SJSA1 (cell line): Measurements from ENCODE around the gene SIGLEC1. TPM values are rescaled to one million over a fixed set of nuclear protein-coding genes. Genes with fewer than 3 reads are reported as not detected.

ENCODE experiments used
- DNase-seq, 2 experiments: peaks; one replicate each; pipeline ENCODE4 v3.0.0-alpha.2; 2015 to 2020; ENCODE audit warnings: low spot score in 2 of 2, low read depth in 1 of 2
- H3K27ac ChIP-seq: fragments of 250-450 bp; sonication (Bioruptor Pico); 2 replicates; pipeline ENCODE4 v1.5.1; 2020; ENCODE audit warnings: mild to moderate bottlenecking, moderate library complexity
- H3K27me3 ChIP-seq: fragments of 250-450 bp; sonication (Bioruptor Pico); replicated peaks from 2 replicates; pipeline ENCODE4 v1.5.1; 2020; ENCODE audit warnings: mild to moderate bottlenecking, moderate library complexity
- H3K36me3 ChIP-seq: fragments of 250-450 bp; sonication (Bioruptor Pico); 2 replicates; pipeline ENCODE4 v1.5.1; 2020; ENCODE audit warnings: mild to moderate bottlenecking
- H3K4me1 ChIP-seq: fragments of 250-450 bp; sonication (Bioruptor Pico); replicated peaks from 2 replicates; pipeline ENCODE4 v1.6.1; 2021; ENCODE audit warnings: mild to moderate bottlenecking
- H3K4me3 ChIP-seq: fragments of 250-450 bp; sonication (Bioruptor Pico); 2 replicates; pipeline ENCODE4 v1.5.1; 2020; ENCODE audit warnings: mild to moderate bottlenecking
- H3K9me3 ChIP-seq: fragments of 250-450 bp; sonication (Bioruptor Pico); replicated peaks from 2 replicates; pipeline ENCODE4 v1.5.1; 2020; ENCODE audit warnings: mild to moderate bottlenecking
- total RNA-seq: library from RNA; depleted of rRNA; stranded (reverse); fragments of >200 nt; shearing (Covaris generic); gene quantifications from 2 replicates; pipeline ENCODE4 v1.2.3, GENCODE V29; 2014

Gene SIGLEC1
- total RNA-seq, 1 experiment from 2014 or later = not detected

DNA sequence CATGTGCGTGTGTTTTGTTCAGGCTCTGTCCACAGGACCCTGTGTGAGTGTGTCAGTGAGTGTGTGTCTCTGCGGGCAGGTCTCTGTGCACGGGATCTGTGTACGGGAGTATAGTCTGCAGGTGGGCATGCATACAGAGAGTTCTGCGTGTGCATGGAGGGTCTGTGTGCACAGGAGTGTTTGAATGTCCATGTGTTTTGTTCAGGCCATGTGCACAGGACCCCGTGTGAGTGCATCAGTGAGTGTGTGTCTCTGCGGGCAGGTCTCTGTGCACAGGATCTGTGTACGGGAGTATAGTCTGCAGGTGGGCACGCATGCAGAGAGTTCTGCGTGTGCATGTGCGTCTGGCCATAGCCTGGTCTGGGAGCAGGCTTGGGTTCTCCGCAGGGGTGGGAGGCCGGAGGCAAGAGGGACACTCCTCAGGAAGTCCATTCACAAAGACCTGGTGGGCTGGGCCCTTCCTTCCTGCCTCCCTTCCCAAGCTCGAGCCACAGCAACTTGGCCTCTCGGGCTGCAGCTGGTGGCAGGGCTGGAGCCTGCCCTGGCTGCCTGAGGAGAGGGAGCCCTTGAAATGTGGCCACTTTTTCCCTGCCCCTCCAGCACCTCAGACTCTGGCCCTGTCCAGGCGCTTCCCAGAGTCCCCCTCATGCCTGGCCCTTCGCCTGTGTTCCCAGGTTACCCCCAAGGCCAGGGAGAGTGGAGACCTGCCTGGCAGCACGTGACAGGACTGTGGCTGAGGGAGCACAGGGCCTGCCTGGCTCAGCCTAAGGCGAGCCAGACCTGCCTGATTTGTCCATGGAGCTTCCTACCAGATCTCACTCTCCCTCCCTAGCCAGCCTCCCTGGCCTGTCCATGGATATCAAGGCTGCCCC is 26.9 kb upstream of the SIGLEC1 start:
- Histone ChIP-seq H3K9me3 (no peaks in the 10 kb centered on the region), H3K36me3 (no peaks in the 10 kb centered on the region), H3K4me1 (no peaks in the 10 kb centered on the region), H3K4me3 (no peak overlapping the region), H3K27me3 (0 out of 2 replicates have a peak, but pooled peaks cover 4% of the 10 kb centered on the region), H3K27ac (no peak overlapping the region)
- no peak for DNase-seq

- Histone ChIP-seq H3K9me3 (no peaks in the 10 kb centered on the region), H3K4me3 (no peak overlapping the region), H3K27ac (no peak overlapping the region), H3K36me3 (no peaks in the 10 kb centered on the region), H3K4me1 (no peaks in the 10 kb centered on the region), H3K27me3 (peaks cover 1% of the 10 kb centered on the region; the same call in 1 of the 2 replicates)
- DNase-seq = no peak
These were observed 26.0 kb upstream of the SIGLEC1 start for GRCh38 chr20:3738111-3739053.

DNA sequence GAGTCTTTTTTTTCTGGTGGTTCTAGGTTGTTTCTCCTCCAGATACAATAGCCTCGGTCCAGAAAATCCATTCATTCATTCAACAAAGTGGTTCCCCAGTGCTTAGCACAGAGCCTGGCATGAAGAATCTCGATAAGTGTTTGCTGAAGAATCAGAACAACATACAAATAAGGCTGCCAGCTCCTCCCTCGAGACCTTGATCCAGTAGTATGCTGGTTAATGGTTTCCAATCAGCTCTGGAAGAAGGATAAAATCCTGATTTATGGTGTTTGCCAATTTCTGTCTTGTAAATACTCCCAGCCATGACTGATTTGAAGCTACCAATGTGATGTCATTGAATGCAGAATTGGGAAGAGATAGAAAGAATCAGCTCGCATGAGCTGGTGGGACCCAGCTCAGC is 23.4 kb upstream of the SIGLEC1 start:
- peaks cover 17% of the 10 kb centered on the region for H3K27me3 ChIP-seq
- H3K9me3 ChIP-seq = no peaks in the 10 kb centered on the region
- H3K27ac ChIP-seq = no peak overlapping the region
- DNase-seq = no peak
- no peak overlapping the region for H3K4me3 ChIP-seq
- H3K4me1 ChIP-seq = no peaks in the 10 kb centered on the region
- no peaks in the 10 kb centered on the region for H3K36me3 ChIP-seq

DNA sequence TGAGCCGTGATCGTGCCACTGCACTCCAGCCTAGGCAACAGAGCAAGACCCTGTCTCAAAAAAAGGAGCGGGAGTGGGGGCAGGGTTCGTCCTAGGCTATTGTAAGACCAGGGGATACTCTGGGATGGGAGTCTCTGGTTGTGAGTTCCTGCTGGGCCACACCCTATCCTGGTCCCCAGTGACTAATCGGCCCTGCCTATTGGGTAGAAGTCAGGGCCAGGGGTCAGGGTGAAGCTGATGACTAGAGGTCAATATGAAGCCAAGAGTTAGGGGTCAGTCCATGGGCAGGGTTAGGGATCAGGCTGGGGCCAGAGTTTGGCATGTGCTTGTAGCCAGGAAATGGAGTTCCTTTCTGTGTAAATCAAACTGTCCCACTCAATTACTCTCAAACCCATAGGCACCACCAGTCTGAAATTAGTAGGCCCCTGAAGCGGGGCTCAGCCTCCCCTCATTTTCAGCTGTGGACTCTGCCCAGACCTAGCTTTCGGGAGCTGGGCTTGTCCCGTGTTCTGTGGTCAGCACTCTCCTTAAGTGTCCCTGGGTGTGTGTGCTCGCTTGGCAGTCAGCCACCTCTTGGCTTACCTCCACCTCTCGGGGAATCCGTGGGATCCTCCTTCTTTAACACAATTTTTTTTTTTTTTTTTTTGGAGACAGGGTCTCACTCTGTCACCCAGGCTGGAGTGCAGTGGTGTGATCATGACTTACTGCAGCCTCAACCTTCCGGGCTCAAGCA is 21.9 kb upstream of the SIGLEC1 start:
- H3K27me3 ChIP-seq = peaks cover 19% of the 10 kb centered on the region
- no peaks in the 10 kb centered on the region for H3K36me3 ChIP-seq
- no peak for DNase-seq
- H3K4me1 ChIP-seq = no peaks in the 10 kb centered on the region
- H3K4me3 ChIP-seq = no peak overlapping the region
- H3K27ac ChIP-seq = no peak overlapping the region
- H3K9me3 ChIP-seq = no peaks in the 10 kb centered on the region

GRCh38 chr20:3733119-3733995 is 21.0 kb upstream of the SIGLEC1 start:
- H3K27me3 ChIP-seq = peaks cover 22% of the 10 kb centered on the region
- no peaks in the 10 kb centered on the region for H3K4me1 ChIP-seq

GRCh38 chr20:3732327-3733118 is 20.1 kb upstream of the SIGLEC1 start, which contains the start of gene HSPA12B:
HSPA12B (plus strand) TSS chr20:3732685; CDS start chr20:3738675, 5,990 bp downstream.
- Histone ChIP-seq H3K27me3 (peaks cover 29% of the 10 kb centered on the region), H3K4me3 (no peak within 1 kb of the TSS), H3K27ac (no peak within 1 kb of the TSS)

More at GRCh38 chr20:3733119-3733995, 21.0 kb upstream of the SIGLEC1 start:
- no peak overlapping the region for H3K27ac ChIP-seq
- H3K9me3 ChIP-seq = no peaks in the 10 kb centered on the region
- H3K4me3 ChIP-seq = no peak overlapping the region
- no peaks in the 10 kb centered on the region for H3K36me3 ChIP-seq
- no peak for DNase-seq

DNA sequence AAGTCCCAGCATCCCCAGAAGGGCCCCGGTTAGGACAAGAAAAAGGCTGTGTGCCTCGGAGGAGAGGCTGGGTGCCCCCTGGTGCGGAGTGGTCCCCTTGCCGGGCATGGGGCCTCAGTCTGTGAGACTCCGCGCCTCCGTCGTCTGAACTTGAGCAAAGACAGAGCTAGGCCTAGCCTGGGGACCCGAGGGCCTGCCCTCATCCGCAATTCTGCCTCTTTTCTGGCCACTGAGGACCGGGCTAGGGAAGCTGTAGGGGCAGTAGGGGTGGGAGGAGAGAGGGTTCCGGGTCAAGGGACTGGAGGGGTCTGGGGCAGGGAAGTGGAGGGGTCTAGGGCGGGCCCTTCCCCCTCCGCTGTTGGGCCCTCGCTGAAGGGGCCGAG is 19.5 kb upstream of the SIGLEC1 start:
- Histone ChIP-seq H3K9me3 (no peaks in the 10 kb centered on the region), H3K27me3 (peaks cover 34% of the 10 kb centered on the region), H3K27ac (no peak overlapping the region), H3K36me3 (no peaks in the 10 kb centered on the region), H3K4me1 (peaks cover 6% of the 10 kb centered on the region; the same call in 1 of the 2 replicates), H3K4me3 (no peak overlapping the region)
- no peak for DNase-seq

More at GRCh38 chr20:3732327-3733118, 20.1 kb upstream of the SIGLEC1 start, which contains the start of gene HSPA12B:
- DNase-seq = no peak
- Histone ChIP-seq H3K36me3 (no peaks in the 10 kb centered on the region), H3K9me3 (no peaks in the 10 kb centered on the region), H3K4me1 (peaks cover 3% of the 10 kb centered on the region; the same call in 1 of the 2 replicates)

- H3K36me3 ChIP-seq = no peaks in the 10 kb centered on the region
- no peak for DNase-seq
- no peaks in the 10 kb centered on the region for H3K9me3 ChIP-seq
- no peak overlapping the region for H3K27ac ChIP-seq
- no peak overlapping the region for H3K4me3 ChIP-seq
- H3K4me1 ChIP-seq = peaks cover 6% of the 10 kb centered on the region; the same call in 1 of the 2 replicates
- H3K27me3 ChIP-seq = peaks cover 40% of the 10 kb centered on the region
These were observed 18.6 kb upstream of the SIGLEC1 start for GRCh38 chr20:3730803-3731672.

DNA sequence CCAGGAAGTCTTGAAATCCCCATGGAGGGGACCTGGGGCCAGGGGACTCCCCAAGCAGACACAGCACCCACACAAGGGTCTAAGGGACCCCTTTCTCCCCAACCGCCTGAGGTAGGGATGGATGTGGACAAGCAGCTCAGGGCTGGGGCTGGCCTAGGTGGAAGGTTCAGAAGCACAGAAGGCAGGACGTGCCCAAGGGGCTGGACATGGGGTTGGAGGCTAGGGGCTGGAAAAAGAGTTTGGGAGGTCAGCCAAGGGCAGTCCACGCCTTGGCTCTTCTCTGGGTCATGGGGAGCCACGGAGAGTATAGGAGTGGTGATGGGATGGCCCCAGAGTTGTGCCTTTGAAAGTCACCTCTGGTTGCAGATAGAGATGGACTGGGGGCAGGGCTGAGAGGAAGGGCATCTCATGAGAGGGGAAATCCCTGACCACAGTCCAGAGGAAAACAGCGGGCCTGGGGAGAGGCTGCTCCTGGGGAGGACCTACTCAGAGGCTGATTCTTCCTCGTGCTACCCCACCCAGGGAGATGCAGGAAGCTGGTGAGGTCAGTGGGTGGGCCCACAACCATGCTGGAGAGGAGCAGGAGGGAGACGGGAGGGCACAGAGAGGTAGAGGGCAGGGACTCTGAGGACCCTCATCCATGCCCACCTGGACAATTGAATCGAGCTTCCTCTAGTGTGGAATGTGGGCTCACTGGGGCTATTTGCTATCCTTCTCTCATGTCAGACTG is 17.6 kb upstream of the SIGLEC1 start:
- Histone ChIP-seq H3K27ac (no peak overlapping the region), H3K36me3 (no peaks in the 10 kb centered on the region), H3K9me3 (no peaks in the 10 kb centered on the region), H3K4me1 (peaks cover 6% of the 10 kb centered on the region; the same call in 1 of the 2 replicates), H3K27me3 (peaks cover 44% of the 10 kb centered on the region), H3K4me3 (no peak overlapping the region)
- DNase-seq = no peak

DNA sequence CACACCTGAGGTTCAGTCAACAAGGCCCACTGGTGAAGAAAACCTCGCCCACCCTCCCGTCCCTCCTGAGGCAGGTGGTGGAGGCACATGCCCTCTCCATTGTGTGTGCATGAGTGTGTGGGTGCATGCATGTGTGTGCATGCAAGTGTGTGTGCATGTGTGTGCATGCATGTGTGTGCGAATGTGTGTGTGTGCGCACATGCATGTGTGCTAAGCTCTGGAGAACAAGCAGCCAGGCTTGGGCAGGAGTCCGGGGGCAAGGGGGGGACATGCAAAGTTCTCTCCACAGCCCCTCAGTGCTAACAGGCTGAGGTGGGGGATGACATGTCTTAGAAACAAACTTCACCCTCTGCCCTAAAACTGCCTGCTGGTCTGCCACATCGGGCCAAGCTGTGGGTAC is 17.0 kb upstream of the SIGLEC1 start:
- H3K9me3 ChIP-seq = no peaks in the 10 kb centered on the region
- peaks cover 49% of the 10 kb centered on the region for H3K27me3 ChIP-seq
- no peak overlapping the region for H3K27ac ChIP-seq
- H3K36me3 ChIP-seq = no peaks in the 10 kb centered on the region
- DNase-seq = no peak
- H3K4me1 ChIP-seq = peaks cover 6% of the 10 kb centered on the region; the same call in 1 of the 2 replicates
- H3K4me3 ChIP-seq = no peak overlapping the region

DNA sequence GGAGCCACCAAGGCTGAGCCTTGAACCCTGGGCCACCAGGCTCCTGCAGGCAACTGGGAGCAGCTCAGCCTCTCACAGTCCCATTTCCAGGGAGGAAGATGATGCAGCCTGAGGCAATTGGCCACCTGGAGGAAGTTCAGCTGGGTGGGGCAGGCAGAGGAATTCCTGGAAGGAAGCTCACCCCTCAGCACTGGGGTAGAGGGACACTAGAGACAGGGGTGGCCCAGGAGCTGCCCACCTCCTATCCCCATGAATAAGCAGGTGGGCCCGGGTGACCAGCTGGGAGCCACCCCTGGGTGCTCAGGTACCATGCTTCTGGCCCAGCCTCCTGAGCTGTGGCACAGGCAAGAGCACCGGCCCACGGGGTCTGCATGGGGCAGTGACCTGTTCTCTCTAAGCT is 16.5 kb upstream of the SIGLEC1 start:
- Histone ChIP-seq H3K4me3 (no peak overlapping the region), H3K9me3 (no peaks in the 10 kb centered on the region), H3K27me3 (peaks cover 49% of the 10 kb centered on the region), H3K36me3 (no peaks in the 10 kb centered on the region), H3K4me1 (peaks cover 6% of the 10 kb centered on the region; the same call in 1 of the 2 replicates), H3K27ac (no peak overlapping the region)
- DNase-seq = no peak
